Cerebellar cortex (tissue), 1 donor: Measurements from ENCODE around the gene LHX4.

Experiments
- DNase-seq: peaks from one replicate; pipeline ENCODE4 v3.0.0-alpha.2; 2015; ENCODE audit warnings: low spot score

LHX4 gene

GRCh38 chr1:180243517-180244221, 13.6 kb downstream of the LHX4 start:
- DNase-seq = no peak

GRCh38 chr1:180244840-180245239, 14.8 kb downstream of the LHX4 start:
- DNase-seq = no peak

- no peak for DNase-seq
These were observed 16.5 kb downstream of the LHX4 start for GRCh38 chr1:180246579-180246978.

GRCh38 chr1:180247061-180247460, 17.0 kb downstream of the LHX4 start:
- no peak for DNase-seq

- no peak for DNase-seq
These were observed 17.5 kb downstream of the LHX4 start for GRCh38 chr1:180247580-180247979.

GRCh38 chr1:180248176-180248575, 18.1 kb downstream of the LHX4 start:
- DNase-seq = no peak

- DNase-seq = no peak
These were observed 18.9 kb downstream of the LHX4 start for GRCh38 chr1:180248731-180249681.

GRCh38 chr1:180249725-180250498, 19.8 kb downstream of the LHX4 start:
- DNase-seq = no peak

- no peak for DNase-seq
These were observed 20.4 kb downstream of the LHX4 start for GRCh38 chr1:180250499-180250770.

- DNase-seq = no peak
These were observed 20.9 kb downstream of the LHX4 start for GRCh38 chr1:180250883-180251509.

- no peak for DNase-seq
These were observed 21.7 kb downstream of the LHX4 start for GRCh38 chr1:180251526-180252305.

- peak; percentile 54 for DNase-seq
These were observed 22.8 kb downstream of the LHX4 start for GRCh38 chr1:180252638-180253536.

GRCh38 chr1:180253585-180254495, 23.8 kb downstream of the LHX4 start:
- no peak for DNase-seq

GRCh38 chr1:180254496-180254819, 24.4 kb downstream of the LHX4 start:
- no peak for DNase-seq

- DNase-seq = no peak
These were observed 24.8 kb downstream of the LHX4 start for GRCh38 chr1:180254854-180255253.

GRCh38 chr1:180255536-180256340, 25.7 kb downstream of the LHX4 start:
- DNase-seq = no peak

- no peak for DNase-seq
These were observed 26.4 kb downstream of the LHX4 start for GRCh38 chr1:180256341-180257027.

GRCh38 chr1:180257028-180257386, 26.9 kb downstream of the LHX4 start:
- no peak for DNase-seq
